Liver (tissue), 9 donors: ENCODE data around the gene NLGN1. TPM values are rescaled to one million over a fixed set of nuclear protein-coding genes. Genes with fewer than 3 reads are reported as not detected.

Experiments
- DNase-seq: peaks from one replicate; pipeline ENCODE4 v3.0.0-alpha.2; 2017; ENCODE audit warnings: low spot score
- H3K27ac ChIP-seq, 2 donors: one replicate each; pipeline ENCODE4 v1.7.0; 2013; ENCODE audit warnings: inconsistent platforms in 2 of 2, low read length in 2 of 2, control low read depth in 1 of 2, low read depth in 1 of 2, mild to moderate bottlenecking in 1 of 2
- H3K27me3 ChIP-seq, 4 donors: one replicate each; pipeline versions ENCODE4 v1.6.1 to v1.7.0; 2013; ENCODE audit warnings: low read length in 3 of 4, inconsistent platforms in 1 of 4, mild to moderate bottlenecking in 1 of 4, moderate library complexity in 1 of 4; ENCODE audit not compliant: control insufficient read depth in 4 of 4, insufficient read depth in 4 of 4
- H3K36me3 ChIP-seq, 4 donors: one replicate each; pipeline versions ENCODE4 v1.6.1 to v1.7.0; 2013; ENCODE audit warnings: low read length in 3 of 4, mild to moderate bottlenecking in 3 of 4, low read depth in 1 of 4, moderate library complexity in 1 of 4; ENCODE audit not compliant: control insufficient read depth in 4 of 4, insufficient read depth in 3 of 4
- H3K4me1 ChIP-seq, 4 donors: one replicate each; pipeline versions ENCODE4 v1.6.1 to v1.7.0; 2013; ENCODE audit warnings: low read length in 3 of 4, mild to moderate bottlenecking in 3 of 4, moderate library complexity in 1 of 4; ENCODE audit not compliant: control insufficient read depth in 4 of 4, insufficient read depth in 4 of 4
- H3K4me3 ChIP-seq, 3 donors: one replicate each; pipeline versions ENCODE4 v1.6.1 to v1.7.0; 2013; ENCODE audit warnings: low read length in 3 of 3, control low read depth in 1 of 3, low read depth in 1 of 3, mild to moderate bottlenecking in 1 of 3
- H3K9ac ChIP-seq, 2 donors: one replicate each; pipeline ENCODE4 v1.7.0; 2013; ENCODE audit warnings: low read length in 2 of 2, mild to moderate bottlenecking in 2 of 2, moderate library complexity in 2 of 2, control low read depth in 1 of 2, low read depth in 1 of 2
- H3K9me3 ChIP-seq, 4 donors: one replicate each; pipeline versions ENCODE4 v1.6.1 to v1.7.0; 2013; ENCODE audit warnings: low read length in 3 of 4; ENCODE audit not compliant: control insufficient read depth in 4 of 4
- ATF3 ChIP-seq: IDR thresholded peaks from 2 replicates; pipeline ENCODE4 v1.6.1; 2016; ENCODE audit warnings: antibody characterized with exemption
- EGR1 ChIP-seq, 2 donors: IDR thresholded peaks; 2 replicates each; pipeline ENCODE4 v1.6.1; 2016 to 2018; ENCODE audit warnings: antibody characterized with exemption in 2 of 2, low read depth in 2 of 2
- FOXA1 ChIP-seq: IDR thresholded peaks from 2 replicates; pipeline ENCODE4 v1.6.1; 2016; ENCODE audit warnings: antibody characterized with exemption
- FOXA2 ChIP-seq: IDR thresholded peaks from 2 replicates; pipeline ENCODE4 v1.6.1; 2016; ENCODE audit warnings: antibody characterized with exemption
- GABPA ChIP-seq, 2 donors: IDR thresholded peaks in 1 of 2; conservative IDR thresholded peaks in 1 of 2; 2 replicates each; pipeline ENCODE4 v1.6.1; 2016; ENCODE audit warnings: antibody characterized with exemption in 2 of 2, mild to moderate bottlenecking in 1 of 2, moderate library complexity in 1 of 2
- HNF4A ChIP-seq, 2 donors: conservative IDR thresholded peaks; 2 replicates each; pipeline ENCODE4 v1.6.1; 2016; ENCODE audit warnings: antibody characterized with exemption in 2 of 2, mild to moderate bottlenecking in 2 of 2
- HNF4G ChIP-seq: IDR thresholded peaks from 2 replicates; pipeline ENCODE4 v1.6.1; 2016; ENCODE audit warnings: antibody characterized with exemption
- JUND ChIP-seq, 2 donors: IDR thresholded peaks; 2 replicates each; pipeline ENCODE4 v1.6.1; 2016; ENCODE audit warnings: antibody characterized with exemption in 2 of 2
- NR2F2 ChIP-seq: IDR thresholded peaks from 2 replicates; pipeline ENCODE4 v1.6.1; 2016; ENCODE audit warnings: antibody characterized with exemption
- RAD21 ChIP-seq, 2 donors: IDR thresholded peaks; 2 replicates each; pipeline ENCODE4 v1.6.1; 2016; ENCODE audit warnings: antibody characterized with exemption in 2 of 2, mild to moderate bottlenecking in 2 of 2
- REST ChIP-seq: IDR thresholded peaks from 2 replicates; pipeline ENCODE4 v1.6.1; 2016; ENCODE audit warnings: antibody characterized with exemption, mild to moderate bottlenecking
- RXRA ChIP-seq, 2 donors: IDR thresholded peaks; 2 replicates each; pipeline ENCODE4 v1.6.1; 2017 to 2018; ENCODE audit warnings: antibody characterized with exemption in 2 of 2, mild to moderate bottlenecking in 1 of 2
- SP1 ChIP-seq: IDR thresholded peaks from 2 replicates; pipeline ENCODE4 v1.6.1; 2018; ENCODE audit warnings: antibody characterized with exemption, mild to moderate bottlenecking
- TAF1 ChIP-seq: conservative IDR thresholded peaks from 2 replicates; pipeline ENCODE4 v1.6.1; 2016; ENCODE audit warnings: antibody characterized with exemption, mild to moderate bottlenecking
- ZBTB33 ChIP-seq: IDR thresholded peaks from 2 replicates; pipeline ENCODE4 v1.6.1; 2016; ENCODE audit warnings: antibody characterized with exemption
- WGBS: extraction: QIAGEN DNeasy Blood & Tissue Kit; methylation state at CpG from one replicate; pipeline ENCODE4 v1.1.7; 2013; 5-methylcytosine and 5-hydroxymethylcytosine counted together
- polyA plus RNA-seq, 2 donors: library from polyadenylated mRNA; stranded (reverse) in 1 of 2; unstranded in 1 of 2; fragments of 200-250 nt in 1 of 2; fragments of >200 nt in 1 of 2; fragmentation: Nextera tagmentation in 1 of 2; extraction: Ambion mirVana in 1 of 2; gene quantifications; one replicate each; pipeline versions ENCODE4 v1.2.1 to v1.2.3, GENCODE V29; 2013 to 2015
- total RNA-seq, 2 donors: library from RNA; depleted of rRNA; stranded (reverse); fragments of >200 nt; gene quantifications; one replicate each; pipeline ENCODE4 v1.2.3, GENCODE V29; 2014
- TF ChIP-seq, protein P1 (sequence below): fragments of 150-350 bp; IDR thresholded peaks from 2 replicates; pipeline ENCODE4 v1.5.1; 2017; ENCODE audit warnings: improper control_type of control experiment, low read depth, low read length; ENCODE audit not compliant: missing input control
- TF ChIP-seq, protein P2 (sequence below): IDR thresholded peaks from 2 replicates; pipeline ENCODE4 v1.6.1; 2016; ENCODE audit warnings: antibody characterized with exemption
- donor health status: healthy.
- donor health status: healthy.
- donor health status: healthy.
- donor health status: healthy.
- donor health status: healthy.

The NLGN1 gene
- total and polyA plus RNA-seq, 4 donors: 0.02 to 0.67 (median 0.37) TPM; not detected in 1

GRCh38 chr3:173939331-173939730 lies 541.8 kb downstream of the NLGN1 start:
- no peak overlapping the region for H3K9ac ChIP-seq
- TF ChIP-seq RXRA (IDR thresholded peaks at IDR 0.05) (no peak), JUND (IDR thresholded peaks at IDR 0.05) (no peak), EGR1 (IDR thresholded peaks at IDR 0.05; ENCODE audit: low read depth in 2 of 2) (no peak), FOXA2 (no peak), NR2F2 (no peak), SP1 (no peak), ZBTB33 (no peak), GABPA (IDR thresholded peaks at IDR 0.05 in 1 of 2, conservative IDR thresholded peaks at IDR 0.05 in 1 of 2) (no peak), REST (no peak), ATF3 (no peak), FOXA1 (no peak), HNF4A (conservative IDR thresholded peaks at IDR 0.05) (no peak), TAF1 (no peak), HNF4G (no peak)
- TF ChIP-seq, protein P1, sequence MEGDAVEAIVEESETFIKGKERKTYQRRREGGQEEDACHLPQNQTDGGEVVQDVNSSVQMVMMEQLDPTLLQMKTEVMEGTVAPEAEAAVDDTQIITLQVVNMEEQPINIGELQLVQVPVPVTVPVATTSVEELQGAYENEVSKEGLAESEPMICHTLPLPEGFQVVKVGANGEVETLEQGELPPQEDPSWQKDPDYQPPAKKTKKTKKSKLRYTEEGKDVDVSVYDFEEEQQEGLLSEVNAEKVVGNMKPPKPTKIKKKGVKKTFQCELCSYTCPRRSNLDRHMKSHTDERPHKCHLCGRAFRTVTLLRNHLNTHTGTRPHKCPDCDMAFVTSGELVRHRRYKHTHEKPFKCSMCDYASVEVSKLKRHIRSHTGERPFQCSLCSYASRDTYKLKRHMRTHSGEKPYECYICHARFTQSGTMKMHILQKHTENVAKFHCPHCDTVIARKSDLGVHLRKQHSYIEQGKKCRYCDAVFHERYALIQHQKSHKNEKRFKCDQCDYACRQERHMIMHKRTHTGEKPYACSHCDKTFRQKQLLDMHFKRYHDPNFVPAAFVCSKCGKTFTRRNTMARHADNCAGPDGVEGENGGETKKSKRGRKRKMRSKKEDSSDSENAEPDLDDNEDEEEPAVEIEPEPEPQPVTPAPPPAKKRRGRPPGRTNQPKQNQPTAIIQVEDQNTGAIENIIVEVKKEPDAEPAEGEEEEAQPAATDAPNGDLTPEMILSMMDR: no peak
- TF ChIP-seq, protein P2, sequence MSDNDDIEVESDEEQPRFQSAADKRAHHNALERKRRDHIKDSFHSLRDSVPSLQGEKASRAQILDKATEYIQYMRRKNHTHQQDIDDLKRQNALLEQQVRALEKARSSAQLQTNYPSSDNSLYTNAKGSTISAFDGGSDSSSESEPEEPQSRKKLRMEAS: no peak
- no peaks in the 10 kb centered on the region for H3K36me3 ChIP-seq
- DNase-seq: no peak
- 47% methylated on average over 2 of the region's 2 CpGs for WGBS
- H3K4me1 ChIP-seq: no peaks in the 10 kb centered on the region
- H3K4me3 ChIP-seq: no peak overlapping the region
- no peak overlapping the region for H3K27ac ChIP-seq
- no peaks in the 10 kb centered on the region for H3K27me3 ChIP-seq
- H3K9me3 ChIP-seq: no peaks in the 10 kb centered on the region

DNA sequence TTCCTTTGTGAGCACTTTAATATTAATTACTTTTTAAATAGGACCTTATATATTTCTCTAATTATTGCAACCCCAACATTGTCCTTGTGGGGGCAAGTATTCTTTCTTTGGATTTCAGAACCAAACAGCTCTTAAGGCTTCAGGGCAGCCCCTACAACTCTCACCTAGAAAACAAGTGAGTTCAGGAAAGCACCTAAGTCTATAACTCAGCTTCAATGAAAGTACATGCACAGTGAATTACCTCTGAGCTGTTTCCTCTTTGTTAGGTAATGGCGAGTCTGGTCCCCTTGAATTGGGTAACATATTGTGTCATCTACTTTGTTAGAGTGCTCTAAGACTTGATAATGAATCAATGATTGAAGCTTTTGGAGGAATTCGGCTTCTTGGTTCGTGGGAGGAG lies 545.7 kb downstream of the NLGN1 start:
- Histone ChIP-seq H3K27me3 (no peaks in the 10 kb centered on the region), H3K36me3 (no peaks in the 10 kb centered on the region), H3K27ac (no peak overlapping the region), H3K9me3 (no peaks in the 10 kb centered on the region), H3K4me3 (no peak overlapping the region), H3K4me1 (no peaks in the 10 kb centered on the region), H3K9ac (no peak overlapping the region)
- 54% methylated on average over 3 of the region's 3 CpGs for WGBS
- no peak for DNase-seq
- TF ChIP-seq SP1 (no peak), ATF3 (no peak), NR2F2 (no peak), REST (no peak), RAD21 (IDR thresholded peaks at IDR 0.05) (no peak), HNF4A (conservative IDR thresholded peaks at IDR 0.05) (no peak), FOXA2 (no peak)
- TF ChIP-seq, protein P2: no peak
- TF ChIP-seq, protein P1: no peak
